GM19238 (cell line): Measurements from ENCODE around the gene TAF1C.

Experiments used
- DNase-seq: peaks from one replicate; pipeline ENCODE4 v3.0.0; 2011; ENCODE audit warnings: low spot score; ENCODE audit not compliant: insufficient read length

The TAF1C gene

DNA sequence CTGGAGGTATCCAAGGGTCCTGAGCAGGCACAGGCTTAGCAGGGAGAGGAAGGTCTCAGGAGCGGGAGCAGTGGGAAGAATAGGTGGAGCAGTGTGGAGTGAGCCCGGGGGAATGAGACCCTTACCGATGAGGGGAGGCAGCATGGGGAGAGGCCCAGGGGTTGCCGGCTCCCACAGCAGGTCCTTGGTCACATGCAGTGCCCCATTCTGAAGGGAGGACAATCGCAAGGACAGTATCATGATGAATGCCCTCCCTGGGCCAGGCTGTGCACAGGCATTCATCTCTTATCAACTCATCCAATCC lies 3.3 kb downstream of the TAF1C start:
- DNase-seq, result no peak

DNA sequence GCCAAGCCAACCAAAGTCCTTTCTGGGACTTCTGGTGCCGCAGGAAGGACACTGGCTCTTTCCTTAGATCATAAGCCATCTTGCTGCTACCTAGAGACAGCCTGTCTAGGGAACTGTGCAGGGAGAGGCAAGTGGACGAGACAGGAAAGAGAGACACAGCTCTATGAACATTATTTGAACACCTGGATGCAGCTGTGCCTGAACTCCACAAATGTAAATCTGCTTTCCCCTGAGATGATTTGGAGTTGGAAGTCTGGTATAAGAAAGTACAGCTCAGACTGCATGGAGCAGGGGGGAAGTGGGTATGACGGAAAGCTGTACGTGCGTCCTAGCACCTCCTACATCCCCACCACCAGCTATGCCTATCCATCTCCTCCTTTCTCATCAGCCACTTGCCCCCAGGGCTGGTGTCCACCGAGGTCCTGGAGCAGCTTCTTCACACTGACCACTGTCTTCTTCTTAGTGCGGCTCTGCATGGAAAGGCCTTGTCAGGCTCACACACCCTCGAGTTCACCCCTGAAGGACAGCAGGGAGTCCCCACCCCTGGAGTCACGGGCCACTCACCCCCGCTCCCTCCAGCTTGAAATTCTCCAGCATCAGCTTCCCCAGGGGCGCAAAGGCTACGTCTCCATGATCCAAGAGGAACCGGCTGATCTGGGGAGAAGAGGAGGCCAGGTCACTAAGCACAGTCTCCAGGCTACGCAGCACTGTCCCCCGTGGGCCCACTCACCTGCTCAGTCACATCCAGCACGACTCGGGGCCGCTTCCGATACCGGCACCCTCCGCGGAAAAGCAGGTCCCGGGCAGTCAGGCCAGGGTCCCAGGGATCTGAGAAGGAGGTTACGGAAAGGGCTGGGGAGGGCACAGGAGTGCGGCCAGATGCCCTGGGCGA lies 3.9 kb downstream of the TAF1C start:
- DNase-seq, result no peak

DNA sequence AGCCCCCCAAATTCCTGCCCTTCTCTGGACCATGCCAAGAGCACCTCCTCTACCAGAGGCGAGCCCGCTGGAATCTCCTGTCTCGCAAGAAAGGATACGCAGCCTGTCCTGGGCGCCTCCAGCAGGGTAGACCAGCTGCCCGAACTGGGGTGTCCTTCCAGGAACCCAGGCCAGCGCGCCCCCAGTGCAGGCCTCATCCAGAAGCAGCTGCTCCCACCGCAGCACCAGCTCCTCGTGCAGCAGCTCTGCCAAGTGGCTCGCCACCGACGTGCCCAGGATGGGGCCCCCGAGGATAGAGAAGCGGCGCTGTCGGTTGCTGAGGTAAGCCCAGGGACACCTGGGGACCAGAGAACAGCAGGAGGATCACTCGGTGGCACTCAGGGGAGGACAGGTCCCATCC lies 4.8 kb downstream of the TAF1C start:
- DNase-seq, result no peak

DNA sequence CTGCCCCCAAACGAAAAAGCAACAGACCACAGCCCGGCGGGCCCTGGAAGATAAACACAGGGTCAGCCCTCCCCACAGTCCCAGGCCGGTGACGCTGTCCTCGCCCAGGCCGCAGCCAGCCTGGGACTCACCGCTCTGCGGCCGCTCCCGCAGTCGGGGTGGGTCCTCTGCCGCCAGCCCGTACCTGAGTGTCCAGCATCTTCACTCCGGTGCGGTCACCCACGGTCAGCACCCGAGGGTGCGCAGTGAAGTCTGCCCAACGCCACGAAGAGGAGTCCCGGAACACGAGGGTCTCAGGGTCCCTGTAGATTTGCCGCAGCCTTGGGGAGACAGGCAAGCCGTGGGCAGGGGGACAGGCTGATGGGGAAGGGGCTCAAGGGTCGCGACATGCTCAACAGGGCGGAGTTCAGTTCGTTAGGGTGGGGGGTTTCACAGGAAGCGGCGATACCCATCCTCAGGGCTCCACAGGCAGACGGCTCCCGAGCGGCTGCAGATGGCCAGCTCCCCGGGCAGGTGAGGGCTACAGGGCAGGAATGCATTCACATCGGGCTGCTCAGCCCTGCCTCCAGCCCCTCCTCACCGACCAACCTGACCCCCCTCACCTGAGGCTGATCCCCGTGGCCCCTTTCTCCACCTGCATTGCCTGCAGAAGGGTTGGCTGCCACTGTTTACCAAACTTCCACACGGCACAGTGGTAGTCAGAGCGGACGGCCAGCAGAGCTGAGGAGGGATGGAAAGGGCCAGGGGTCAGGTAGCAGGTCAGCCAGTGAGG lies 5.5 kb downstream of the TAF1C start:
- DNase-seq, result no peak

DNA sequence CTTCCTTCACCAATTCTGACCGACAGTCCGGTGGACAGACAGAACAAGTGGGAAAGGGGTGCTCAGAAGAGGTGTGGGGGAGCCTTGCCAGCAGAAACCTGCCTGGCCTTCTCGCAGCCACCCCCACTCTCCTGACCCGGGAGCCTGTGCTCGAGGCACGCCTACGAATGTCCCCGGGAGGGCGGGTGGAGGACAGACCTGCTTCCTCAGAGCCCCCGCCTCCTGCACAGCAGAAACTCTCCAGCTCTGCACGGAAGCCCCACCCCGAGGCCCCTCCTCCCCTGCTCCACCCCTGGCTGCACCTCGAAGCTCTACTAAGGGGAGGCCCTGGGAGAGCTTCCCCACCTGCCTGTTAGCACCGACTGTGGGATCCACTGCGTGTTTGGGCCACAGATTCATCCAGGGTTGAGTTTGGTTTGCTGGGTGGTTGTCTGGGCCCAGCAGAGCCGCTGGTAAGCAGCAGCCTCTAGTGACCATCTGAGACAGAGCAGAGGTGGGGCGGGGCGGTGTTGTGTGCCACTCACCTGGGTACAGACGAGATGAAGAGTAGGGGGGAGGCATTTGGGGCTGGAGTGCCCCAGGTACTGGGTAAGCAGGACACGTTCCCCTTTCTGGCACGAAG lies 6.2 kb downstream of the TAF1C start:
- no peak for DNase-seq

DNA sequence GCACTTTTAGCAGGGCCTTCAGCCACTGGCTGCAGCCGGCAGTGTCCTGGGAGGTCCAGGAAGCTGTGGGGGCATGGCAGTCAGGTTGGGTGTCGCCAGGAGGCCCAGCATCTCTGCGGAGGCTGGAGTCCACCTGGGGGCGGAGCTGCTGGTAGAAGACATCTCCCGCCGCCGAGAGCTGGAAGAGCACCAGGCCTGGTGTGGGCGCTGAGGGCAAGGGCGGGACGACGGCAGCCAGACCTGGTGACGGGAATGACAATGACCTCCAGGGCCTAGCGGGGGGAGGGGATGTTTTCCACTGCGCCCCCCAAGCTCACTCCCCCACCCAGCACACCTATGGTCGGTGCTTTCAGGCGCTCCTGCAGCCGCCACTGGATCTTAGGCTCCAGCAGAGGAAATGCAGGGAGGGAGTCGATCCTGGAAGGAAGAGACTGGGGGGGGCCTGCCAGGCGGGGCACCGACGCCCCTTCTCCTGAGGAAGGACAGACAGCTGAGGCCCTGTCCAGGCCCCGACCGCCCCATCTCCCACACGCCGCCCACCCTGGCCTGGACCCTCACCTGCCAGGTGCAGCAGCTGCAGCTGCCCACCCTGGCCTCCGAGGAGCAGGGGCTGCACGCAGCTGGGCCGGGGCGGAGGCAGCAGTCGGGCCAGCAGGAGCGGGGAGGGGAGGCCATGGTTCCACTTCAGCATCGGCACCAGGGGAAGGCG lies 7.1 kb downstream of the TAF1C start:
- DNase-seq, result no peak

DNA sequence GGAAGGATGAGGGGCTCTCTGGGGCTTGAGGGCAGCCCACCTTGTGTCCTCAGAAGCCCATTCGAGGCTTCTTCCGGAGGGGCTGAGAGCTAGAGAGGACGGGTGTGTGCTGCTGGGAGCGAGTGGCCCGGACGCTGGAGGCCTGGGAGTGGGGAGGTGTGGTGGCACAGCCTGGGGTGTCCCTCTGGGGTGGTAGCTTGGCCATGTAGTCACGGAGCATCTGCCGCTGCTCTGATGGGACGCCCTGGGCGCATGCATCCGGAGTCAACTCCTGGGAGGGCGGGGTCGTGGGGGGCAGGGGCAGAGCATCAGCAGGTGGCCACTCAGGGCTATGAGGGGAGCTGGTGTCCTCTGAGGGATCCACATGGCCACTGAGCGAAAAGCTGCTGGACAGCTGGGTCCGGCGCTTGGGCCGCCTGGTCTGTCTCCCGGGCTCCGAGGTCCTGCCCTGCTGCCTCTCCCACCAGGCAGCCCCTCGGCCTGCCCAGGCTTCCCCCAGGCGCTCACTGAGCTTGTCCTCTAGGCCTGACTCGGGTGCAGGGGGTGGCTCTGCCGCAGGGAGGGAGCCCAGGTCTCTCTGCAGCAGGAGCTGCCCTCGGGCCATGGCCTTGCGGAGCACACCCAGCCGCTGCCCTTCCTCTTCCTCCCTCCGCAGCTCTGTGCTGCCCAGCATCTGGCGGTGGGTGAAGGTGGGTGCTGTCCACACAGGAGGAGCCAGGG lies 7.8 kb downstream of the TAF1C start:
- DNase-seq, result no peak

DNA sequence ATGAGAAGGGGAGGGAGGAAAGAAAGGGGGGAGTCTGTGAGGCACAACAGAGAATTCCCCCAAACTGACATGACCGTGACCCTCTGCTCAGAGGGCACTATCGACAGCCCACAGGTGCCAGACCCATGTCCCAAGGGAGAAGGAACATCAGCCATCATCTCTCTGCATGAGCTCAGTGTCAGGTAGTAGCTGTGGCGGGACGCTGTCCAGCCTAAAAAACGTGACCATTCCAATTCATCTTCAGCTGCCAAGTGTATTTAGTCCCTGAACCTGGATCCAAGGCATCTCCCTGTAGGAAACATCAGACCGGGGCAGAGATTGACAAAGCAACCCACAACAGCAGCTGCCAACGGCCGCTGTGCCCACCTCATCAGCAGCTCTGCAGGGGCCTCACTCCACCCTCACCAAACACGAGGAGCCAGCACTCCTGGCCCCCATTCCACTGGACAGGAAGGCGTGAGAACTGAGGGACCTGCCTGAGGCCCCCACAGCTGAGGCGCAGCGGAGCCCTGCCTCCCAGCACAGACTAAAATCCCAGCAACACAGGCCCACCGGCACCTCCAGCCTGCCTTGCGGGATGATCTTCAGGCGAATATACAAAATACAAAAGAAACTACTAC lies 8.6 kb downstream of the TAF1C start:
- no peak for DNase-seq

DNA sequence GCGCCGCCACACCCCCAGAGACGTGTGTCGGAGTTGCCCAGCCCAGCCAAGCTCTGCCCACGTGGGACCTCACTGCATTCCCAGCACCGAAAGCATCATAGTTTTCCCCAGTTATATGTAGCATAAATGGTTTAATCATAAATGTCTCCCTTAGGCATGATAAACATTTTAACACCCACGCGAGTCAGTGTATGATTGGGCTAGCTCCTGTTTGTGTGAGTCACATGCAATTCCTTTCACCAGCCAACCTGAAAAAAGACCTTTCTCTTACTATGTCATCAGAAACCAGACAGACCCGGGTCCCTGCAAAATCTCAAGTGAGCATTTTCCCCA lies 9.2 kb downstream of the TAF1C start:
- no peak for DNase-seq

DNA sequence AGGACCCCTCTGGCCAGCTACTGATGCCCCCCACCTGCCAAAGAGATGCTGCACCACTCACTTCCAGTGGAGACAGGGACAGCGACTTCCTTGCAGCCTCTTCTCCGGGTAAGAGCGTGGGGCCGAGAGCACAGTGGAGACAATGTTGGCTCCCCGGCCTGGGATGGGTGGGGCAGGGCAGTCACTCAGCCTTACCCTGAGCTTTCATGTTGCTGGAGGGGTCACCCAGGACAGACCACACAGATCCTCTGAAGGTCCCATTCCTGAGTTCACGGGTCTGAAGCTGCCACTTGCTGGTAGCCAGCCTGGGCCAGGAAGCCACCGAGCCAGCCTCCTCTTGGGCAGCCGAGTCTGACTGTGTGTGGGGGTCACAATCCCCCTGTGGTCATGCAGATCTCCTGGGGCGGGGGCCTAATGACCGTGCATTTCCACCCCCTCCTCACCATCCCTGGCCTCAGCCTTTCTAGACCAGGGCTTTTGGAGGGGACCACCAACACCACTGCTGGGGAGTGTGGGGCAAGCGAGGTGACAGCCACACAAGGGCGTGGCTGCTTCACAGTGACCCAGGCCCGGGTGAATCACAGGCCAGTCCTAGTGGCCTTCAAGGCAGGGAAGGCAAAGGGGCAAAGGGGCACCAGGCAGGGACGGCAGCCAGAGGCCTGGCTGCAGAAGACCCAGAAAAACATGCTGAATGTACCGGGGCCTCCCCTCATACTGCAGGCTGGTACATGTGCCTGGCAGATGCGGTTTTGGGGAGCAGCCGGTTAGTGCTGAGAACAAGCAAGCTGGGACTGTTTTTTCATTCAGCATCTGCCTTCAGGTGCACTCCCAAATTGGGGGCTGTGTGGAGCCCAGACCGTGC lies 10.4 kb downstream of the TAF1C start:
- no peak for DNase-seq

DNA sequence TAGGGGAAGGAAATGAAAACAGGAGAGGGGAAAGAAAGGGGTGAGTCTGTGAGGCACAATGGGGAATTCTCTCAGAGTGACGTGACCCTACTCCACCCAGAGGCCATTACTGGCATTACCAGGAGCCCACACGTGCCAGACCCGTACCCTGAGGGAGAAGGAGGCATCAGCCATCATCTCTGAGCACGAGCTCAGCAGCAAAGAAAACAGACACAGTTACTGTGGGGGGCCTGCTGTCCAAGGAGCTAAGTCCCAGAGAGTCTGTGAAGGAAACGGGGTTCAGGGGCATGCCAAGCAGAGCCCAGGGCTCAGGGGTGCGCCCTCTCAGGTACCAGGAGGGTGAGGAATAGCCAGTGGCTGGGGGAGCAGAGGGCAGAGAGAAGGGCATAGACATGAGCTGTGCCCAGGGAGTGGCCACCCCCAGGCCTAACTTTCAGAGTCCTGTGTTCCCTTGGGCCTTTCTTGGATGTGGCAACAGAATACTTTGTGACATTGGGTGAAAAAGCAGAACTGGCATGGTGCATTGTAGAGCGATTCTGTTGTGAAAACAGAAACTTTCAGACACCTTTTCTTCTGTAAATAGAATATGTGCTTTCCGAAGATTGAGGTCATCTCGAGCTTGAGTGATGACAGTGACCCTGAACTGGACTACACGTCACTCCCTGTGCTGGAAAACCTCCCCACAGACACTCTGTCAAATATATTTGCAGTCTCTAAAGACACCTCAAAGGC lies 11.3 kb downstream of the TAF1C start:
- peak; percentile 76 for DNase-seq

DNA sequence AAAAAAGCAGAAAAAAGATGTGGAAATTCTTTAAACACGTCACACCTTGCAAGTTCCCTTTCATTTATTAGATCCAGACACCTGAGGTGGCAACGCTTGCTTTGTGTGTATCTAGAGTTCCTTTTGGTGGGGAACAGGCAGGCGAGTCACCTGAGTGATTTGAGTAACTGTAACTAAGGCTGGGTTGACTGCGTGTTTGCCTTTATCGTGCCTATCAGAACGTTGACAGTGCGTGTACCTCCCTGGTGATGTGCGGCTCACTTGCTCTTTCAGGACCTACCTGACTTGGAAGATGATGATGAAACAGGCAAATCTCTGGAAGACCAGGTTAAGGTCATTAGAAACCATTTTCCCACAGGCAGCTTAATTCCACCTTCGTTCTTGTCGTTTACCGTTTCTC lies 12.5 kb downstream of the TAF1C start:
- DNase-seq, result no peak

DNA sequence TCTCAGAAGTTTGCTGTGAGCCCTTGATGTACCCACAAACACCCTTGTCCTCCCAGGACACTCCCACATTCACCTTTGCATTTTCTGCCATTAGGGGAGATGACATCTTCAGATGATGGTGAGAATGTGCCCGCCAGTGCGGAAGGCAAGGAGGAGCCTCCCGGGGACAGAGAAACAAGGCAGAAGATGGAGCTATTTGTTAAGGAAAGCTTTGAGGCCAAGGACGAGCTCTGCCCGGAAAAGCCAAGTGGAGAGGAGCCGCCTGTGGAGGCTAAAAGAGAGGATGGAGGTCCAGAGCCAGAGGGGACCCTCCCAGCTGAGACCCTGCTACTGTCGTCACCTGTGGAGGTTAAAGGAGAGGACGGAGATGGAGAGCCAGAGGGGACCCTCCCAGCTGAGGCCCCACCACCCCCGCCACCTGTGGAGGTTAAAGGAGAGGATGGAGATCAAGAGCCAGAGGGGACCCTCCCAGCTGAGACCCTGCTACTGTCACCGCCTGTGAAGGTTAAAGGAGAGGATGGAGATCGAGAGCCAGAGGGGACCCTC lies 17.0 kb downstream of the TAF1C start:
- no peak for DNase-seq

DNA sequence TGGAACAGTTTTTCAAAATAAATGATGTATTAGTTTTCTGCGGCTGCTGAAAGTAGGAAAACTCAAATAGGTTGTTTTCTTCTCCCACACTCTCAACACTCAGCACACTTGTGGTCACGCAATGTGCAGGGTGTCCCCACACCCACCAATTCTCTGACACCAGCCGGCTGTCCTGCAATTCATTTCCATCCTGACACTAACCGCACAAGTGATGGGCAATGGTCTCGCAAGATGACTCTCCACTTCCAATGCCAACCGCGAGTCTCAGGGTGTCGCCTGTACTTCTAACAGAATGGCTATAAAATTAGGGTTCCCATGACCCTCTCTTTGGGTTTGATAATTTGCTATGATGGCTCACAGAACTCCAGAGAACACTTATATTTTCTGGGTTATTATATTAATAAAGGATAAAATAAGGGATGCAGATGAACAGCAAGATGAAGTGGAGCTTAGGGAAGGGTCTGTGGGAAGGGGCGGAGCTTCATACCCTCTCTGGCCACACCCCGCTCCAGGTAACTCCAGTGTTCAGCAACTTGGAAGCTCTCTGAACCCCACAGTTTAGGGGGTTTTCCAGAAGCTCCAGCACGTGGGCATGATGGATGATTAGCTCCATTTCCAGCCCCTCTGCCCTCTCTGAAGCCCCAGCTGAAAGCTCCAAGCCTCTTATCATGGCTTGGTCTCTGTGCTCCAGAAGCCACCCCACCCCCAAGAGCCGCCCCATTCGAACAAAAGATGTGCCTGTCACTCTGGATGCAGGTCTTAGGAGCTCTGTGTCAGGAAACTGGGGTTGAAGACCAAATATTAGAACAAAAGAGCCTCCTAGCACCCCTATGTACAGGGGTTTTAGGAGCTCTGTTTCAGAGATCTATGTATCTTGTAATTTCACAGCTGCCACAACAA lies 19.8 kb downstream of the TAF1C start:
- no peak for DNase-seq

DNA sequence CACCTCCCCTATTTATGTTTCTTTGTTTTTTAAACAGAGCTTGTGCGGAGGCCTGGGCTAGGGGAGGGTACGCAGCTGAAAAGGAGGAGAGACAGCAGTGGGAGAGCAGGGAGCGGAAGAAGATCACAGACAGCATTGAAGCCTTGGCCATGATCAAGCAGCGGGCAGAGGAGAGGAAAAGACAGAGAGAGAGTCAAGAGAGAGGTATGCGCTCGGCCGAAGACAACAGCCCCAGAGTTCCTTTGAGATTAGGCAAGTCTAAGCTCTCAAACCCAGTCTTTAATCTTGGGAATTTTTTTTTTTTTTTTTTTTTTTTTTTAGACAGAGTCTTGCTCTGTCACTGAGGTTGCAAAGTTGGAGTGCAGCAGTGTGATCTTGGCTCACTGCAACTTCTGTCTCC lies 21.1 kb downstream of the TAF1C start:
- DNase-seq, result no peak

DNA sequence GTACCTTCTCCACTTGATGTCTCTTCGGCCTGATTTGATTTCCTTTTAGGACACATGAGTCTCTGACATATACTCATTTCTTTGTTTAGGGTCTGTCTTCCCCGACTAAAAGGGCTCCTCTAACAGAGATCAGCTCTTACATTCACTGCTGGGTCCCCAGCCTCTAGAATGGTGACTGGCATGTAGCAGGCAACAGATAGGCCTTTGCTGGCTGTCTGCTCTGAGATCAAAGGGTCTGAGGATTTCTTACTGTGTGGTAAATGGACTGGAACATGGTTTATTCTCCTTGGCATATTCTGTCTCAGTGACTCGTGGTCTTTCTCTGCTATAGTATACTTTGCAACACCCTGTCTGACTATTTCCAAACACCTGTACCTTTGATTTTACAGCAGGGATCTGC lies 25.1 kb downstream of the TAF1C start:
- no peak for DNase-seq

DNA sequence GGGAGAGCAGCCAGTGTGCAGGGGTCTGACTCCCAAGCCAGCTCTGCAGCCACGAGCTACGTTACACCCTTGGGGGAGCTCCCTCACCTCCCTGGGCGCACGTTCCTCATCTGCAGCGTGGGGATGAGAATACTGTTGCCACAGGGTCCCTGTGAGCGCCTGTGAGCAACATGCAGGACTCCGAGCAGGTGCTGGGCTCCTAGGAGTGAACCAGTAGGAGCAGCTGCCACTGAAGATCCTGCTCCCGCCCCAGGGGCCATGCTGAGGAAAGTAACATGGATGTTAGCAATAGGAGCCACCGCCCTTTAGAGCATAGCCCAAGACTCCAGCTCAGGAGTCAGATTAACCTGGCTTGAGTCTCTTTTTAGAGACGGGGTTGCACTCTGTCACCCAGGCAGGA lies 25.8 kb downstream of the TAF1C start:
- no peak for DNase-seq

DNA sequence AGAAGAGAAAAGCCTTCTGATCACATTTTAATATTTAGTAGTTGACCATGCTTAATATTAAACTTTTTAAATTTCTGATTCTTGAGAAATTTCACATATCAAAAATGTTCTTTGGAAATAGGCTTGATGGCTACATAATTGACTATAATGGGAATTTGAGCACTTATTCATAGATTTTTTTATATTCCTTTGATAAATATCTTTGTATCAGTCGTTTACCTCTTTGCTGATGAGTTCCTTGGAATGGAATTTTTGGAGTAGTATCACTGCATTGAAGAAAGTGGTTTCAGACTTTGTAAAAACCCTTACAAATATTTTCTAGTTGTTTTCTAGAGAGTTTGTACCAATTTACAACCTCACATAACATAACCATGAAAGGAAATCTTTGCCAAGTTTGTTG lies 27.1 kb downstream of the TAF1C start:
- no peak for DNase-seq
